IPS DF 6.9 (cell line): ENCODE measurements around the gene SRP9.
A peak's percentile ranks its signal among the peaks of the same experiment; 100 is the strongest.
"Not testable (repeated sequence)": the region's sequence is repeated elsewhere in the genome, so short reads cannot be mapped to it uniquely, and the experiment has no call there.

ENCODE experiments used
- DNase-seq: peaks from one replicate; pipeline ENCODE4 v3.0.0-alpha.2; 2013; ENCODE audit warnings: low read depth, low spot score
- H3K27ac ChIP-seq: one replicate; pipeline ENCODE4 v1.5.1; 2013; ENCODE audit warnings: low read length, control low read depth
- H3K27me3 ChIP-seq: 2 replicates; pipeline ENCODE4 v1.6.1; 2013; ENCODE audit warnings: mild to moderate bottlenecking, low read length; ENCODE audit not compliant: control insufficient read depth, insufficient read depth
- H3K36me3 ChIP-seq: 2 replicates; pipeline ENCODE4 v1.6.1; 2013; ENCODE audit warnings: low read length; ENCODE audit not compliant: control insufficient read depth, insufficient read depth
- H3K4me1 ChIP-seq: 2 replicates; pipeline ENCODE4 v1.6.1; 2013; ENCODE audit warnings: low read length; ENCODE audit not compliant: control insufficient read depth, insufficient read depth
- H3K4me3 ChIP-seq: 2 replicates; pipeline ENCODE4 v1.5.1; 2013; ENCODE audit warnings: mild to moderate bottlenecking, low read length
- H3K9me3 ChIP-seq: 2 replicates; pipeline ENCODE4 v1.6.1; 2013; ENCODE audit warnings: low read length, inconsistent platforms; ENCODE audit not compliant: control insufficient read depth, insufficient read depth
- WGBS: extraction: QIAGEN DNeasy Blood & Tissue Kit; methylation state at CpG from one replicate; pipeline ENCODE4 v1.1.7; 2013; ENCODE audit warnings: mixed read lengths, missing lambda C conversion rate; ENCODE audit not compliant: insufficient read length, insufficient coverage; 5-methylcytosine and 5-hydroxymethylcytosine counted together

The SRP9 gene

DNA sequence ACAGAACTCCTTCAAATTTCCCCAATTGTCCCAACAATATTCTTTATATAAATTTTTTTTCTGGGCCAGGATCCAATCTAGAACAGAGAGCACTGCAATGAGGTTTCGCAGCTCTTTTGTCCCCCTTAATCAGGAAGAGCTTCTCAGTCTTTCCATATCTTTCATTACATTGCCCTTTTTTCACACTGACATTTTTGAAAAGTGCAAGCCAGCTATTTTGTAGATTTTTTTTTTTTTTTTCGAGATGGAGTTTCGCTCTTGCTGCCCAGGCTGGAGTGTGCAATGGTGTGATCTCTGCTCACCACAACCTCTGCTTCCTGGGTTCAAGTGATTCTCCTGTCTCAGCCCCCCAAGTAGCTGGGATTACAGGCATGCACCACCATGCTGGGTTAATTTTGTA is 29.1 kb downstream of the SRP9 start:
- not testable (repeated sequence) for H3K27ac ChIP-seq, H3K36me3 ChIP-seq, DNase-seq, H3K4me3 ChIP-seq, H3K27me3 ChIP-seq, H3K4me1 ChIP-seq, H3K9me3 ChIP-seq
- WGBS: no CpG with 5 or more reads among the region's 3 CpGs

DNA sequence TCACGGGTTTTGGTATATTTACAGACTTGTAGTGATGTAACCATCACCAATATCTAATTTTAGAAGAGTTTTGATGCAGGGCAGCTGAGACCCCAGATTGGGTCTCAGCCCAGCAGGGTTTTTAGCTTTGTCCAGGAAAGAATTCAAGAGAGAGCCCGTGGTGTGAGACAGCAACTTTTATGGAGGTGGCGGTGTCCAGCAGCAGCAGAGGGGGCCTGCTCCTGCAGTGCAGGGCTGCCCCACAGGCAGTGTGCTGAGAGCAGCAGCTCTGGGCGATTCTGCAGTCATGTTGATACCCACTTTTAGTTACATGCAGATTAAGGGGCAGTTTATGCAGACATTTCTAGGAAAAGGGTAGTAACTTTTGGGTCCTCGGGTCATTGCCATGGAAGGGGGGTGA is 30.5 kb downstream of the SRP9 start:
- Histone ChIP-seq H3K27ac (no peak overlapping the region), H3K4me3 (no peak overlapping the region), H3K36me3 (no peaks in the 10 kb centered on the region), H3K9me3 (no peaks in the 10 kb centered on the region), H3K27me3 (no peaks in the 10 kb centered on the region), H3K4me1 (peaks cover 2% of the 10 kb centered on the region; the same call in 1 of the 2 replicates)
- no peak for DNase-seq
- WGBS: no CpG with 5 or more reads among the region's 5 CpGs

DNA sequence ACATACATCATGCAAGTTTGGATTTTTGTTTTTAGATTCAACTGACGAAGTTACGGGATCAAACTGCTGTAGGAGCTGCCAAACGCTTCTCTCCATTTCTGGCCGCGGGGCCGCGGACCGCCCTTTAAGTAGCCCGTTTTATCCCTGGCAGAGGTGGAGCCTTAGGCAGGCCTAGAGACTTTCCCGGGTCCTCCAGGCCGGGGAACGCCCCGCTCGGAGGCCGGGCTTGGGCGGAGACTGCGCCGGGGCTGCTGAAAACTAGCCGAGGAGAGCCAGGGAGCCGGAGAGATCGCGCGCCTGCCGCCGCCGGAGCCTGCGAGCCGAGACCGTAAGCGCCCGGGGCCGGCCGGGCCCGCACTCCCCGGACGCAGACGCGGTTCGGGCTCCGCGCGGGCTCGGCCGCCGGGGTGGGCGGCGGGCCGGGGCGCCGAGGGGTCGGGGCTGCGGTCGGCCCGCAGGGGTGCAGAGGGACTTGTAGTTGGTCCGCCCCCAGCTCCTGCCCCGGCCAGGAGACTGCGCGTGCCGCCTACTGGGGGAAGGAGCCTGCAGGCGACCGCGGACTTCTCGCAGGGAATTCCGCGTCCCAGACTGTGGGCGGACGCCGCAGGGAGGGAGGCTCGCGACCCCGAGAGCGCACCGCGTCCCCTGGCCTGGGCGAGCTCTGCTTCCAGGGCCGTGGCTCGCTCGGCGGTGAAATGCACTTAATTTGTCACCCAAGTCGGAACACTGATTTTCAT is 32.4 kb downstream of the SRP9 start, which contains the start of gene EPHX1:
Gene EPHX1 (plus strand): TSS at position 283 of the 737 bp plus-strand sequence. CDS start 18,606 bp downstream, outside the sequence.
- WGBS: no CpG with 5 or more reads among the region's 80 CpGs
- Histone ChIP-seq H3K36me3 (no peaks in the 10 kb centered on the region), H3K4me3 (peak within 1 kb of the TSS; percentile 57; the same call in 1 of the 2 replicates), H3K4me1 (peaks cover 2% of the 10 kb centered on the region; the same call in 1 of the 2 replicates), H3K27ac (no peak within 1 kb of the TSS), H3K27me3 (no peaks in the 10 kb centered on the region), H3K9me3 (no peaks in the 10 kb centered on the region)
- DNase-seq: peak; percentile 74

DNA sequence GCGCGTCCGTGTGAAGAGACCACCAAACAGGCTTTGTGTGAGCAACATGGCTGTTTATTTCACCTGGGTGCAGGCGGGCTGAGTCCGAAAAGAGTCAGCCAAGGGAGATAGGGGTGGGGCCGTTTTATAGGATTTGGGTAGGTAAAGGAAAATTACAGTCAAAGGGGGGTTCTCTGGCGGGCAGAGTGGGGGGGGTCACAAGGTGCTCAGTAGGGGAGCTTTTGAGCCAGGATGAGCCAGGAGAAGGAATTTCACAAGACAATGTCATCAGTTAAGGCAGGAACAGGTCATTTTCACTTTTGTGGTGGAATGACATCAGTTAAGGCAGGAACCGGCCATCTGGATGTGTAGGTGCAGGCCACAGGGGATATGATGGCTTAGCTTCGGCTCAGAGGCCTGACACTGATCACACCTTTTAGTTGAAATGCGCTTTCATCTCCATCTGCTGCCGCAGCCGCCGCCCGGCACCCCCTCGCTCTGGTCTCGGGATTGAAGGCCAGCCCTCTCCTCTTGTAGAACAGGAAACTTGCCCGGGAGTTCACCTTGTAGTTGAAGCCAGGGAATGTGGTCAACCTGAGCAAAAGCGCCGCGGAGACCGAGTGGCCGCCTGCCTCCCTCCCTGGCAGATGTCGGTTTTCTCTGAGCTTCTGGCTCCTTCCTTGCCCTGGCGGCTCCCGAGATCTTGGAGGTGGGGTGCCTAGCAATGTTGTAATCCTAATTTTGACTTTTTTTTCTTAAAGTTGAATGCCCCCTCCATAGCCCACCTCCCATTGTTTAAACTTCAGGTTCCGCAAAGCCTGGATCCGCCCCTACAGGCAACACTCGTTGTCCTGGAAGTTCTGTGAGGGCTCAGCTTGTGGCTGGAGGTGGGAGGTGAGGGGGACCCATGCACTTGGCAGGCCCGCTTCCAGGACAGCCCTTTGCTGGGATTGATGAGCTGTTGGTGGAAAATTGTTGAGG is 33.2 kb downstream of the SRP9 start:
- DNase-seq, H3K27ac ChIP-seq, H3K4me1 ChIP-seq, H3K36me3 ChIP-seq, H3K9me3 ChIP-seq, H3K27me3 ChIP-seq: not testable (repeated sequence)
- H3K4me3 ChIP-seq: peak overlapping the region; percentile 57; the same call in 1 of the 2 replicates
- WGBS: no CpG with 5 or more reads among the region's 29 CpGs

GRCh38 chr1:225811622-225812487 is 34.2 kb downstream of the SRP9 start:
- Histone ChIP-seq H3K27ac (no peak overlapping the region), H3K9me3 (no peaks in the 10 kb centered on the region), H3K4me3 (no peak overlapping the region), H3K27me3 (no peaks in the 10 kb centered on the region), H3K36me3 (no peaks in the 10 kb centered on the region), H3K4me1 (peaks cover 6% of the 10 kb centered on the region)
- no peak for DNase-seq
- no CpG with 5 or more reads among the region's 10 CpGs for WGBS

DNA sequence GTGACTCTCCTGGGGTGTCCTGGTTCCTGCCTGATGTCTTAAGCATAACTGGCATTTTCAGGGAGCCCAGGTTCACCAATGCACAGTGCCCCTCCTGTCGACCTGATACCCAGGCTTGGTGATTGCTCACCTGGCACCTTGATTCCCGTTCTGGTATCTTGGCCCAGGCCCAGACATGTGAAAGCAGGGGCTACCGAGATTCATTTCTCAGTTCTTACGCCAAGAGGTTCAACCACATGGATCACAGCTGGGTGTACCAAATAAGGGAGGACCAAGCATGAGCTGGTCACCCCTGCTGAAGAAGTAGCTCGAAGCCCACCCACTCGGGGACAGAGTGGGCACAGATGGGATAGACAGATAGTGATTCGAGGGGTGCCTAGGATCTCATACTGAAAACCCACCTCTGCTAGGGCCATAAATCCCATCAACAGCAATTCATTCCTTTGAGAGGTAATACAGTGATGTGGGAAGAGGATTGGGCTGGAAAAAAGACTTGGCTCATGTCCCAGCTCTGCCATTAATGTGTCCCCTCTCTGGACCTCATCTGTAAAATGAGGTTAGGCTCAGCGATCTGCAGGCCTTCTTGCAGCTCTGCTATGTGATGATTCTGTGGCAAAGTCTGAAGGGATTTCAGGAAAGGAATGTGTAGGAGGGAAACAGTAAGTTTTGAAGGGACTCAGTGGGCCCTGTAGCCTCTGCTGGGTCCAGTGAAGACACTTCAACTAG is 35.0 kb downstream of the SRP9 start:
- H3K36me3 ChIP-seq: no peaks in the 10 kb centered on the region
- no CpG with 5 or more reads among the region's 8 CpGs for WGBS
- DNase-seq: no peak
- no peak overlapping the region for H3K27ac ChIP-seq
- no peaks in the 10 kb centered on the region for H3K9me3 ChIP-seq
- no peak overlapping the region for H3K4me3 ChIP-seq
- peaks cover 11% of the 10 kb centered on the region for H3K4me1 ChIP-seq
- no peaks in the 10 kb centered on the region for H3K27me3 ChIP-seq

GRCh38 chr1:225813214-225813964 is 35.8 kb downstream of the SRP9 start:
- Histone ChIP-seq H3K4me3 (no peak overlapping the region), H3K27ac (no peak overlapping the region), H3K9me3 (no peaks in the 10 kb centered on the region), H3K27me3 (no peaks in the 10 kb centered on the region), H3K4me1 (peaks cover 16% of the 10 kb centered on the region), H3K36me3 (no peaks in the 10 kb centered on the region)
- WGBS: no CpG with 5 or more reads among the region's 10 CpGs
- DNase-seq: no peak

GRCh38 chr1:225814381-225814780 is 36.8 kb downstream of the SRP9 start:
- DNase-seq: no peak
- Histone ChIP-seq H3K9me3 (no peaks in the 10 kb centered on the region), H3K27me3 (no peaks in the 10 kb centered on the region), H3K4me1 (peaks cover 16% of the 10 kb centered on the region), H3K27ac (no peak overlapping the region), H3K36me3 (no peaks in the 10 kb centered on the region), H3K4me3 (no peak overlapping the region)
- WGBS: no CpG with 5 or more reads among the region's 7 CpGs

- peaks cover 16% of the 10 kb centered on the region for H3K4me1 ChIP-seq
- no CpG with 5 or more reads among the region's 7 CpGs for WGBS
- H3K27ac ChIP-seq, H3K9me3 ChIP-seq, H3K4me3 ChIP-seq, DNase-seq, H3K27me3 ChIP-seq, H3K36me3 ChIP-seq: not testable (repeated sequence)
These were observed 37.5 kb downstream of the SRP9 start for GRCh38 chr1:225815090-225815489.
